AG04450 (cell line): Measurements from ENCODE around the gene FCGR1A. TPM values are rescaled to one million over a fixed set of nuclear protein-coding genes. Genes with fewer than 3 reads are reported as not detected.
"Not testable (repeated sequence)": the region's sequence is repeated elsewhere in the genome, so short reads cannot be mapped to it uniquely, and the experiment has no call there.

ENCODE experiments used
- CTCF ChIA-PET: fragments of 300-600, 350-600 bp; formaldehyde crosslinking; extraction: SDS; loops from one replicate; lab custom pipeline; 2022; ENCODE audit warnings: antibody characterized with exemption, inconsistent platforms; lab: Charles Lee
- POLR2A ChIA-PET: fragments of 350-600 bp; formaldehyde crosslinking; extraction: SDS; loops from one replicate; lab custom pipeline; 2021; ENCODE audit warnings: antibody characterized with exemption, inconsistent platforms; lab: Yijun Ruan, JAX
- DNase-seq: peaks from one replicate; pipeline ENCODE4 v3.0.0-alpha.2; 2011; ENCODE audit warnings: low read depth, low spot score
- H3K27ac ChIP-seq: one replicate; pipeline ENCODE4 v1.5.1; 2012; ENCODE audit warnings: low read depth, low read length, control low read depth
- H3K27me3 ChIP-seq: one replicate; pipeline ENCODE4 v1.6.0; 2012; ENCODE audit warnings: low read length; ENCODE audit not compliant: control insufficient read depth, insufficient read depth
- H3K4me3 ChIP-seq: 2 replicates; pipeline ENCODE4 v1.5.1; 2011; ENCODE audit warnings: mild to moderate bottlenecking, low read depth, low read length, control low read depth
- H3K9me3 ChIP-seq: 2 replicates; pipeline ENCODE4 v1.5.1; 2012; ENCODE audit warnings: low read length; ENCODE audit not compliant: control insufficient read depth, insufficient read depth
- polyA plus RNA-seq: library from polyadenylated mRNA; depleted of rRNA; stranded (reverse); fragments of >200 nt; gene quantifications from 2 replicates; pipeline ENCODE4 v1.2.3, GENCODE V29; 2011

The FCGR1A gene
- polyA plus RNA-seq, 1 experiment: not detected

DNA sequence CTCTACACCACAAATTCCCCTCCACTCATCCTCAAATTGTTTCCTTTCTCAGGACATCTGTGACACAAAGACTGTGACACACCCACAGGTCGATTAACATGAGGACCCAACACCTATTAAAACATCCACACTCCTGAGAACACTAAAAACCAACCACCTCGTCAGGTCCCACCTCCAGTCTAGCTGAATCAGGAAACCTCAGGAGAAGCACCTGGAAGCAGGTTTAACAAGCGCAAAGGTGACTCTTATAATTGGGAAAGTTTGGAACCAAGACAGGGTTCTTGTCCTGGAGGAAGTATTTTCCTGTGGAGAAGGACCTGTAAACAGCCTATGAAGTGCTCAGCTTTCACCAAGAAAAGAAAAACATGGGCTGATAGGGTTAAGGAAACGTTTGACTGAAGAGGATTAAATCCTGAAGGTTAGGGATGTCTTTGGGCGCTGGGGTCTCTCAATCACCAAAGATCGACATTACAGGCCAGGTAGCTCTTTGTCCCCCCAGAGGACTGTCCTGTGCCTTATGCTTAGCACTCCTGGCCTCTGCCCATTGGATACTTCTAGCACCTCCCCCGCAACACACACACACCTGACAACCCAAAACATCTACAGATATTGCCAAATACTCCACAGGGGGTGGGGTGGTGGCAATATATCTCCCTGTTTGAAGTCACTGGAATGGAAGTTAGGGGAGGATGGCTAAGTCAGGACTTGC lies 28.4 kb downstream of the FCGR1A start:
- POLR2A ChIA-PET, H3K4me3 ChIP-seq, H3K27me3 ChIP-seq, DNase-seq, H3K9me3 ChIP-seq, H3K27ac ChIP-seq, CTCF ChIA-PET: not testable (repeated sequence)

DNA sequence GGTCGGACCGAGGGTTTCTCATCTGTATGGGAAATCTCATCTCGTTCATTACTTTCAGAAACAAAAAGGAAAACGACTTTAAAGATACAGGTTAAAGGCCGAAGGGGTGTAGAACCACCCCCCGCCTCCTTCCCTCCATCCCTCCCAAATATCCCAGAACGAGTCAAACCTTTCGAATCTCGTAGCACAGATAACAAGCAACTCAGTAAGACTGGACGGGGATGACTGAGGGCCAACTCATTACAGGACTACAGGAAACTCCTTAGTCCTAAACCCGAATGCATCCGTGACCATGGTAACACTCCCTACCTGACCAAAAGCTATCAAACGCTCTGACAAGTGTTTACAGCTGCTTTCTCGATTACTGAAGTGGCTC lies 29.0 kb downstream of the FCGR1A start:
- POLR2A ChIA-PET, DNase-seq, CTCF ChIA-PET, H3K27me3 ChIP-seq, H3K9me3 ChIP-seq, H3K27ac ChIP-seq: not testable (repeated sequence)
- H3K4me3 ChIP-seq: peak overlapping the region; percentile 48

DNA sequence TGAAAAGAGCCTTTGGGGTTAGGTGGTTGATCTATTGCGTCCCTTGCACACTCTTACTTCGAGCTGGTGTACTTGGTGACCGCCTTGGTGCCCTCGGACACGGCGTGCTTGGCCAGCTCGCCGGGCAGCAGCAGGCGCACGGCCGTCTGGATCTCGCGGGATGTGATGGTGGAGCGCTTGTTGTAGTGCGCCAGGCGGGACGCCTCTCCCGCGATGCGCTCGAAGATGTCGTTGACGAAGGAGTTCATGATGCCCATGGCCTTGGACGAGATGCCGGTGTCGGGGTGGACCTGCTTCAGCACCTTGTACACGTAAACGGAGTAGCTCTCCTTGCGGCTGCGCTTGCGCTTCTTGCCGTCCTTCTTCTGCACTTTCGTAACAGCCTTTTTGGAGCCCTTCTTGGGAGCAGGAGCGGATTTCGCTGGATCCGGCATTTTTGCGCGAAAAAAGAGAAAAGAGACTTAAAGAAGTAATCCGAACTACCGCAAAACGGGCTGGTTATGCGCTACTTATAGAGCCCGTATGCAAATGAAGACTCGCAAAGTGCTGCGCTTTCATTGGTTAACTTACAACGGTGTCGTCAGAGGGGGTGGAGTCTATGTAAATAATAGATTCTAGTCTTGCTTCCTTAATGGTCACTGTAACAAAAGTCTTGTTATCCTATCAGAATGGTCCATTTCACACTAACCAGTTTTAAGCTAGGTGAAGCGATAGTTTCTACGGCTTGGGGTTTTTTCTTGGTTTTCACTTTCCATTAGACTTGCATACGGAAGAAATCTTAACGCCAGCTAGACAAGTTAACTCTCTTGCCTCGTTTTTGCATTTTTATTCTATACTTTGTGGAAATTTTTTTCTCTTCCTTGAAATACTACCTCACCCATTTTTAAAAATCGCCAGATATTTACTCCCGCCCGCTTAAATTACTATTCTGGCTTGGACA lies 29.7 kb downstream of the FCGR1A start:
- Histone ChIP-seq H3K27ac (peak overlapping the region; percentile 75), H3K4me3 (peak overlapping the region; percentile 56)
- H3K27me3 ChIP-seq, CTCF ChIA-PET, H3K9me3 ChIP-seq, POLR2A ChIA-PET: not testable (repeated sequence)
- DNase-seq: peak; percentile 86

DNA sequence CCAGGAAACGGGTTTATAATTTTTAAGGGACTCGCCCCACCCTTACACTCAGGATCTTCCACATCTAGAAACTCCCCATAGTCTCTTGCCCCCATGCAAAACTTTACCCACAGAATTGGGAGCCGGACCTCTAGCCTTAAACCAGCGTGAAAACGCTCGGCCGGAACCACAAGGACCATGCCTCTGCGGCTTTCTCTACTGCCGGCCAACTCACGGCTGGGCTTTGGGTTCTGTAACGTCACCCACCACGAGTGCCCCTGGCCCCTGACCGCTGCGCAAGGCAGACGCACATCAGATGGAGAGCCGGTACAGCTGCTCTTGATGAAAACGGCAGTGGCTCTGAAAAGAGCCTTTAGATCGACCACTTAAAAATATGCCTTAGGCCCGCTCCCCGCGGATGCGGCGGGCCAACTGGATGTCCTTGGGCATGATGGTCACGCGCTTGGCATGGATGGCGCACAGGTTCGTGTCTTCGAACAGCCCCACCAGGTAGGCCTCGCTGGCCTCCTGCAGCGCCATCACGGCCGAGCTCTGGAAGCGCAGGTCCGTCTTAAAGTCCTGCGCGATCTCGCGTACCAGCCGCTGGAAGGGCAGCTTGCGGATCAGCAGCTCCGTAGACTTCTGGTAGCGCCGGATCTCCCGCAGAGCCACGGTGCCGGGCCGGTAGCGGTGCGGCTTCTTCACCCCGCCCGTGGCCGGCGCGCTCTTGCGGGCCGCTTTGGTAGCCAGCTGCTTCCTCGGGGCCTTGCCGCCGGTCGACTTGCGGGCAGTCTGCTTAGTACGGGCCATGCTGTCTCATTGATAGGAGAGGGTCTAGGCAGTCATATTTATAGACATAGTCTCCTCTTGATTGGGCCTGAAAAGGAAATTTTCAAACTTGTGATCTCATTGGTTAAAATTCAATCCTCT lies 30.7 kb downstream of the FCGR1A start:
- H3K9me3 ChIP-seq, H3K27me3 ChIP-seq, CTCF ChIA-PET, POLR2A ChIA-PET: not testable (repeated sequence)
- Histone ChIP-seq H3K4me3 (peak overlapping the region; percentile 53), H3K27ac (peak overlapping the region; percentile 65)
- DNase-seq: peak; percentile 51

DNA sequence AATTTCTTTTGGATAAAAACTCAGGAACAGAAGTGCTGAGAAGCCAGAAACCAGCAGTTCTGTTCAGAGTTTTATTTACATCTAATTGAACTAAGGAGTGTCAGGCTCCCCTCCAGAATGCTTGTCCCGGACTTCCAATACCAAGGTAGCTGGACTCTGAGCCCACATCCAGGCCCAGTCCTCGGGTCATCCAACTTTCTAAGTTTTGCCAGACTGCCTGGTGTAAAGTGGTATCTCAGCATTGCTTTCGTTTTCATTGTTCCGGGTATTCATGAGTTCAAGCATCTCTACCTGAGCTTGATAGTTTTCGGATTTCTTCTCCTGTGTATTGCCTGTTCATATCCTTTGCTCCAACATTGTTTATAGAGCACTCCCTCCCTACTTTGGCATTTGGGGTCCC lies 37.9 kb downstream of the FCGR1A start:
- H3K4me3 ChIP-seq, H3K27me3 ChIP-seq, H3K27ac ChIP-seq, POLR2A ChIA-PET, CTCF ChIA-PET, DNase-seq, H3K9me3 ChIP-seq: not testable (repeated sequence)

DNA sequence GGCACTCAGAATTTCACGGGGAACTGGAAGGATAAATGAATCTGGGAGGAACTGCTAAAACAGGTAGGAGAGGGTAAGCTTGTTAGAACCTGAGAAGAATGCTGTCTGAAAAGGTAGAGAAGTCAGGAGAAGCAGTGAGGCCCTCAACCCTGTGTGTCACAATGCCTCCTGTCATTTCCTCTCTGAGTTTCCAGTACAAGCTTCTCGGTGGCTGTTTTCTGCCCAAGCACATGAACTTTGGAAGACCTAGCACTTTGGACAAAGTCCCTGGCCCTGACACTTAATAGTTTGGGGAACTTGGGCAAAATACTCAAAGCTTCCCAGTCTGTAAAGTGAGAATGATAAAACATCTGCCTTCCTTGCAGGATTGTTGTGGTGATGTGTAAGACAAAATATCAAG lies 44.1 kb downstream of the FCGR1A start:
- CTCF ChIA-PET, DNase-seq: not testable (repeated sequence)

DNA sequence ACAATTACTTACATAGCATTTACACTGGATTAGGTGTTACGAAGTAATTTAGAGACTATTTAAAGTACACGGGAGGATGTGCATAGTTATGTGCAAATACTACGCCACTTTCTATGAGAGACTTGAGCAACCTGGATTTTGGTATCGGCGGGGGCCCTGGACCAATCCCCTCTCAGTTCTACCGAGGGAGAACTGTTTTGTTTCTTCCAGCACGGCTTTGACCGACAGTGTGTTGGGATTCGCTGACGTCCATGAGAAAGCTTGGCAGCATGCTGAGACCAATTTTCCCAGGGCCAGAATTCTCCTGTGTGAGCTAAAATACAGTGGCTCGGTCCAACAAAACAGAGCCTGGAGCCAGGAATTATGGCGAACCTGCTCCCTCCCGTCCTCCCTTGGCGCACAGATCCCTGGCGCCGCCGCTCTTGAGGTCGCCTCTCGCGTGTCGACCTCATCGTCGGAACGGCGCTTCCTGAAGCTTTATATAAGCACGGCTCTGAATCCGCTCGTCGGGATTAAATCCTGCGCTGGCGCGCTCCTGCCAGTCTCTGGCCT lies 49.3 kb downstream of the FCGR1A start:
- H3K9me3 ChIP-seq, POLR2A ChIA-PET, CTCF ChIA-PET, H3K27me3 ChIP-seq, H3K27ac ChIP-seq, DNase-seq, H3K4me3 ChIP-seq: not testable (repeated sequence)

More for the DNA sequence above, 44.1 kb downstream of the FCGR1A start:
- POLR2A ChIA-PET, H3K4me3 ChIP-seq, H3K27ac ChIP-seq, H3K27me3 ChIP-seq, H3K9me3 ChIP-seq: not testable (repeated sequence)

DNA sequence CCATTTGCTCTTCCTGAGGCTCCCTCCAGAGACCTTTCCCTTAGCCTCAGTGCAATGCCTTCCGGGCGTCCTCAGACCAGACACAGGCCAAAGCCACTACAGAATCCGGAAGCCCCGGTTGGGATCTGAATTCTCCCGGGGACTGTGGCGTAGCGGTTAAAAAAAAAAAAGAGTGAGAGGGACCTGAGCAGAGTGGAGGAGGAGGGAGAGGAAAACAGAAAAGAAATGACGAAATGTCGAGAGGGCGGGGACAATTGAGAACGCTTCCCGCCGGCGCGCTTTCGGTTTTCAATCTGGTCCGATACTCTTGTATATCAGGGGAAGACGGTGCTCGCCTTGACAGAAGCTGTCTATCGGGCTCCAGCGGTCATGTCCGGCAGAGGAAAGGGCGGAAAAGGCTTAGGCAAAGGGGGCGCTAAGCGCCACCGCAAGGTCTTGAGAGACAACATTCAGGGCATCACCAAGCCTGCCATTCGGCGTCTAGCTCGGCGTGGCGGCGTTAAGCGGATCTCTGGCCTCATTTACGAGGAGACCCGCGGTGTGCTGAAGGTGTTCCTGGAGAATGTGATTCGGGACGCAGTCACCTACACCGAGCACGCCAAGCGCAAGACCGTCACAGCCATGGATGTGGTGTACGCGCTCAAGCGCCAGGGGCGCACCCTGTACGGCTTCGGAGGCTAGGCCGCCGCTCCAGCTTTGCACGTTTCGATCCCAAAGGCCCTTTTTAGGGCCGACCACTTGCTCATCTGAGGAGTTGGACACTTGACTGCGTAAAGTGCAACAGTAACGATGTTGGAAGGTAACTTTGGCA lies 50.0 kb downstream of the FCGR1A start:
- DNase-seq, CTCF ChIA-PET, POLR2A ChIA-PET: not testable (repeated sequence)

DNA sequence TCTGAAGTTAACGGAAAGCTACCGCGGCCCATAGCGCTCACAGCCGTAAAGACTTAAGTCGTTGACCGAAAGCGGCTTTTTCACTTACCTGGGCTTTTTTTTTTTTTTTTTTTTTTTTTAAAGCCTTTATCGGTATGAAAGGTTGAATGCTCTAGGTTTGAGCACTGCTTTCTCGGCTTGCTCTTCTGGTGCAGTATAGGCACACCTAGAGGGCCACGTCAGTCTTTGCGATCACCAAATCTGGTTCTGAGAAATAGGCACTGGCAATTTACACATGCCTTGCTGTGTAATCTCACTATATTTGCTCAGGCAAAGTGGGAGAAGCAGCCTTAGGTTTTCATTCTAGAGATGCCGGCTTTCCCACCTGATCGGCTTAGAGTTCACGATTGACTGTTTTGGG lies 50.6 kb downstream of the FCGR1A start:
- H3K9me3 ChIP-seq, H3K27me3 ChIP-seq, CTCF ChIA-PET, H3K4me3 ChIP-seq, H3K27ac ChIP-seq, DNase-seq, POLR2A ChIA-PET: not testable (repeated sequence)

More for the DNA sequence above, 50.0 kb downstream of the FCGR1A start:
- not testable (repeated sequence) for H3K9me3 ChIP-seq, H3K4me3 ChIP-seq, H3K27me3 ChIP-seq, H3K27ac ChIP-seq

DNA sequence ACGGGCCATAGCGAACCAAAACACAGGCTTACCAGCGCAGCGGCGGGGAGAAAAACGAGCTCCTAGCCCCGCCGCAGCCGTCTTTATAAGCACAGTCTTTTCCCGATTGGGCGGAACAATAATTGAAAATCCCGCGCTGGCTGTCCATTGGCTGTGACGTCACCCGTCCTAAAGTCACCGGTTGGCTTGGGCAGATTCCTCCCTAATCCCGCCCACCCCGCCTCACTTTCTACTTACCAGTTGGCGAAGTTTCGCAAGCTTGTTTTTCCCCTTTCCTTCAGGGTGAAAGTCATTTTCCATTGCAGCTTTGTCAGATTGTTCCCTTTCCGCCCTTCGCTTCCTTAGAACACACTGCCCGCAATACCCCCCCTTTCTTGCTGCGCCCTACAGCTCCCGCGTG lies 58.7 kb downstream of the FCGR1A start:
- H3K9me3 ChIP-seq, H3K27me3 ChIP-seq, CTCF ChIA-PET, POLR2A ChIA-PET, DNase-seq, H3K4me3 ChIP-seq, H3K27ac ChIP-seq: not testable (repeated sequence)
